ENCODE data around the gene COL7A1.

DNA sequence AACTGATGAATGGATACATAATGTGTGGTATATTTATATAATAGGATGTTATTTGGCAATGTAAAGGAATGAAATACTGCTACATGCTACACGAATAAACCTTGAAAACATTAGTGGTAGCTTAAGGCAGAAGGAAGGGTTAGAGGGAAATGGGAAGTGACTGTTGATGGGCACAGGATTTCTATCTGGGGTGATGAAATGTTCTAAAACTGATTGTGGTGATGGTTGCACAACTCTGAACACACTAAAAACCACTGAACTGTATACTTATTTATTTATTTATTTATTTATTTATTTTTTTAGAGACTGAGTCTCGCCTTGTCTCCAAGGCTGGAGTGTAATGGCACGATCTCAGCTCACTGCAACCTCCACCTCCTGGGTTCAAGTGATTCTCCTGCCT is 66.4 kb downstream of the COL7A1 start:
- no peak for TF ChIP-seq RCOR1 (IDR thresholded peaks at IDR 0.05; ENCODE audit: low read length)
- no peak for TF ChIP-seq ELF1 (IDR thresholded peaks at IDR 0.05)
- TF ChIP-seq, protein P1, sequence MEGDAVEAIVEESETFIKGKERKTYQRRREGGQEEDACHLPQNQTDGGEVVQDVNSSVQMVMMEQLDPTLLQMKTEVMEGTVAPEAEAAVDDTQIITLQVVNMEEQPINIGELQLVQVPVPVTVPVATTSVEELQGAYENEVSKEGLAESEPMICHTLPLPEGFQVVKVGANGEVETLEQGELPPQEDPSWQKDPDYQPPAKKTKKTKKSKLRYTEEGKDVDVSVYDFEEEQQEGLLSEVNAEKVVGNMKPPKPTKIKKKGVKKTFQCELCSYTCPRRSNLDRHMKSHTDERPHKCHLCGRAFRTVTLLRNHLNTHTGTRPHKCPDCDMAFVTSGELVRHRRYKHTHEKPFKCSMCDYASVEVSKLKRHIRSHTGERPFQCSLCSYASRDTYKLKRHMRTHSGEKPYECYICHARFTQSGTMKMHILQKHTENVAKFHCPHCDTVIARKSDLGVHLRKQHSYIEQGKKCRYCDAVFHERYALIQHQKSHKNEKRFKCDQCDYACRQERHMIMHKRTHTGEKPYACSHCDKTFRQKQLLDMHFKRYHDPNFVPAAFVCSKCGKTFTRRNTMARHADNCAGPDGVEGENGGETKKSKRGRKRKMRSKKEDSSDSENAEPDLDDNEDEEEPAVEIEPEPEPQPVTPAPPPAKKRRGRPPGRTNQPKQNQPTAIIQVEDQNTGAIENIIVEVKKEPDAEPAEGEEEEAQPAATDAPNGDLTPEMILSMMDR (IDR thresholded peaks at IDR 0.05), result no peak
- TF ChIP-seq IRF3 (IDR thresholded peaks at IDR 0.05; ENCODE audit: low read depth, low read length), result no peak
- TF ChIP-seq EP300 (IDR thresholded peaks at IDR 0.05; ENCODE audit: borderline replicate concordance in 1 of 2, low read depth in 1 of 2, low read length in 1 of 2), result no peak
- TF ChIP-seq TCF12 (IDR thresholded peaks at IDR 0.05), result no peak
- no peak for TF ChIP-seq JUND (IDR thresholded peaks at IDR 0.05)
- no peak for TF ChIP-seq RXRA (IDR thresholded peaks at IDR 0.05; ENCODE audit: borderline replicate concordance, low read depth)

Data from SK-N-SH (cell line).